GM23338 (cell line): ENCODE measurements around the gene BPIFB6. TPM values are rescaled to one million over a fixed set of nuclear protein-coding genes. Genes with fewer than 3 reads are reported as not detected.

Source experiments
- ATAC-seq: fragments of 200-7000 bp; cut with Tn5 transposase; 3 replicates; pipeline ENCODE4 v1.9.1; 2020
- DNase-seq: peaks from one replicate; pipeline ENCODE4 v3.0.0-alpha.2; 2015; ENCODE audit warnings: low spot score
- H2AFZ ChIP-seq: fragments of 200-600 bp; sonication (generic); 2 replicates; pipeline ENCODE4 v1.8.0; 2016; ENCODE audit warnings: antibody characterized with exemption, mild to moderate bottlenecking, moderate library complexity
- H3F3A ChIP-seq: fragments of 200-600 bp; sonication (generic); replicated peaks from 2 replicates; pipeline ENCODE4 v1.8.0; 2017; ENCODE audit warnings: antibody characterized with exemption, mixed run types, low read depth
- H3K27ac ChIP-seq: fragments of 200-600 bp; sonication (generic); 2 replicates; pipeline ENCODE4 v1.6.1; 2016; ENCODE audit warnings: low read depth
- H3K27me3 ChIP-seq: fragments of 200-600 bp; sonication (generic); 2 replicates; pipeline ENCODE4 v1.8.0; 2016; ENCODE audit warnings: mild to moderate bottlenecking, mixed run types, moderate library complexity; ENCODE audit not compliant: insufficient read depth
- H3K36me3 ChIP-seq: fragments of 200-600 bp; sonication (generic); 2 replicates; pipeline ENCODE4 v1.8.0; 2016; ENCODE audit warnings: mild to moderate bottlenecking; ENCODE audit not compliant: insufficient read depth
- H3K4me1 ChIP-seq: fragments of 200-600 bp; sonication (generic); 2 replicates; pipeline ENCODE4 v1.8.0; 2016; ENCODE audit warnings: mild to moderate bottlenecking, moderate library complexity; ENCODE audit not compliant: insufficient read depth
- H3K4me2 ChIP-seq: fragments of 200-600 bp; sonication (generic); 2 replicates; pipeline ENCODE4 v1.7.1; 2017; ENCODE audit warnings: mixed run types
- H3K4me3 ChIP-seq: fragments of 200-600 bp; sonication (generic); 2 replicates; pipeline ENCODE4 v1.6.1; 2016; ENCODE audit warnings: mixed run types
- H3K79me2 ChIP-seq: fragments of 200-600 bp; sonication (generic); replicated peaks from 2 replicates; pipeline ENCODE4 v1.8.0; 2017; ENCODE audit warnings: mild to moderate bottlenecking; ENCODE audit not compliant: insufficient read depth
- H3K9me2 ChIP-seq: fragments of 200-600 bp; sonication (generic); 2 replicates; pipeline ENCODE4 v1.8.0; 2017; ENCODE audit not compliant: insufficient read depth
- H4K20me1 ChIP-seq: fragments of 200-600 bp; sonication (generic); replicated peaks from 2 replicates; pipeline ENCODE4 v1.8.0; 2017; ENCODE audit warnings: mild to moderate bottlenecking; ENCODE audit not compliant: insufficient read depth
- H3K27ac Mint-ChIP-seq: 2 replicates; pipeline ENCODE4 v1.8.0; 2020; ENCODE audit warnings: inconsistent platforms, mild to moderate bottlenecking, moderate library complexity, mixed read lengths
- H3K27me3 Mint-ChIP-seq: 3 replicates; pipeline ENCODE4 v1.8.0; 2022; ENCODE audit warnings: low read depth, mild to moderate bottlenecking, moderate library complexity, mixed read lengths, inconsistent platforms; ENCODE audit not compliant: insufficient read depth, poor library complexity
- H3K36me3 Mint-ChIP-seq: 3 replicates; pipeline ENCODE4 v1.8.0; 2021; ENCODE audit warnings: low read depth, mild to moderate bottlenecking, inconsistent platforms, moderate library complexity, mixed read lengths
- H3K4me1 Mint-ChIP-seq: 3 replicates; pipeline ENCODE4 v1.8.0; 2020; ENCODE audit warnings: mild to moderate bottlenecking, inconsistent platforms, mixed read lengths
- H3K4me3 Mint-ChIP-seq: 3 replicates; pipeline ENCODE4 v1.8.0; 2021; ENCODE audit warnings: moderate library complexity, mild to moderate bottlenecking, inconsistent platforms, mixed read lengths
- H3K9me3 Mint-ChIP-seq: 3 replicates; pipeline ENCODE4 v1.8.0; 2020; ENCODE audit warnings: moderate library complexity, mild to moderate bottlenecking, inconsistent platforms, mixed read lengths
- ETS1 ChIP-seq: IDR thresholded peaks from 2 replicates; pipeline ENCODE4 v1.6.1; 2016; ENCODE audit warnings: antibody characterized with exemption
- EZH2 ChIP-seq: fragments of 200-600 bp; sonication (generic); IDR thresholded peaks from one replicate; pipeline ENCODE4 v1.8.0; 2017; ENCODE audit warnings: antibody characterized with exemption, mild to moderate bottlenecking, low read depth; ENCODE audit not compliant: unreplicated experiment
- EZH2phosphoT487 ChIP-seq: fragments of 200-600 bp; sonication (generic); IDR thresholded peaks from one replicate; pipeline ENCODE4 v1.8.1; 2018; ENCODE audit warnings: antibody characterized with exemption; ENCODE audit not compliant: unreplicated experiment
- STAT1 ChIP-seq: IDR thresholded peaks from one replicate; pipeline ENCODE4 v1.6.1; 2016; ENCODE audit warnings: antibody characterized with exemption; ENCODE audit not compliant: unreplicated experiment
- ZNF331 ChIP-seq: fragments of 250-450 bp; sonication (Bioruptor Pico); IDR thresholded peaks from 2 replicates; pipeline ENCODE4 v1.5.0; 2020; ENCODE audit warnings: low read depth, mild to moderate bottlenecking, moderate library complexity
- ZNF462 ChIP-seq: fragments of 250-450 bp; sonication (Bioruptor Pico); IDR thresholded peaks from 2 replicates; pipeline ENCODE4 v1.5.0; 2020; ENCODE audit warnings: mild to moderate bottlenecking, moderate library complexity
- polyA plus RNA-seq: library from polyadenylated mRNA; unstranded; fragments of >200 nt; fragmentation: Nextera tagmentation; extraction: Ambion mirVana; gene quantifications from 2 replicates; pipeline ENCODE4 v1.2.1, GENCODE V29; 2016
- total RNA-seq: library from RNA; depleted of rRNA; stranded (reverse); fragments of >200 nt; shearing (Covaris generic); gene quantifications from 2 replicates; pipeline ENCODE4 v1.2.3, GENCODE V29; 2014

Gene BPIFB6
- total and polyA plus RNA-seq, 2 experiments from 2014 or later: not detected

GRCh38 chr20:33028875-33029274 lies 2.6 kb upstream of the BPIFB6 start (continued):
- TF ChIP-seq ETS1 (no peak), ZNF331 (CRISPR knock-in tag) (no peak), EZH2phosphoT487 (no peak), ZNF462 (CRISPR knock-in tag) (no peak), STAT1 (no peak)

- Mint-ChIP-seq H3K36me3 (no peaks in the 10 kb centered on the region), H3K9me3 (0 out of 3 replicates have a peak, but pooled peaks cover 3% of the 10 kb centered on the region), H3K4me3 (no peak overlapping the region), H3K27ac (no peak overlapping the region), H3K4me1 (no peaks in the 10 kb centered on the region), H3K27me3 (peaks cover 6% of the 10 kb centered on the region)
- no peaks in the 10 kb centered on the region for H3K36me3 ChIP-seq
- ATAC-seq (no peak), DNase-seq (no peak)
- H3K4me3 ChIP-seq: no peak overlapping the region
- H3K27ac ChIP-seq: no peak overlapping the region
- no peaks in the 10 kb centered on the region for H3F3A ChIP-seq
- no peak overlapping the region for H3K4me2 ChIP-seq
- H4K20me1 ChIP-seq: no peaks in the 10 kb centered on the region
- no peaks in the 10 kb centered on the region for H3K4me1 ChIP-seq
- 0 out of 2 replicates have a peak, but pooled peaks cover 3% of the 10 kb centered on the region for H3K9me2 ChIP-seq
- no peaks in the 10 kb centered on the region for H3K79me2 ChIP-seq
- no peak overlapping the region for H2AFZ ChIP-seq
- H3K27me3 ChIP-seq: no peaks in the 10 kb centered on the region
- TF ChIP-seq EZH2 (no peak), STAT1 (no peak), ZNF462 (CRISPR knock-in tag) (no peak)
These were observed 1.4 kb upstream of the BPIFB6 start for GRCh38 chr20:33030076-33030475.
